HG02642 (cell line): ENCODE measurements around the gene PIANP.
"Not testable (repeated sequence)": the region's sequence is repeated elsewhere in the genome, so short reads cannot be mapped to it uniquely, and the experiment has no call there.

ENCODE experiments used
- ATAC-seq: cut with Tn5 transposase; IDR thresholded peaks from one replicate; pipeline ENCODE4 v1.9.1; 2021; ENCODE audit warnings: mild to moderate bottlenecking; ENCODE audit not compliant: unreplicated experiment, poor library complexity

The PIANP gene

DNA sequence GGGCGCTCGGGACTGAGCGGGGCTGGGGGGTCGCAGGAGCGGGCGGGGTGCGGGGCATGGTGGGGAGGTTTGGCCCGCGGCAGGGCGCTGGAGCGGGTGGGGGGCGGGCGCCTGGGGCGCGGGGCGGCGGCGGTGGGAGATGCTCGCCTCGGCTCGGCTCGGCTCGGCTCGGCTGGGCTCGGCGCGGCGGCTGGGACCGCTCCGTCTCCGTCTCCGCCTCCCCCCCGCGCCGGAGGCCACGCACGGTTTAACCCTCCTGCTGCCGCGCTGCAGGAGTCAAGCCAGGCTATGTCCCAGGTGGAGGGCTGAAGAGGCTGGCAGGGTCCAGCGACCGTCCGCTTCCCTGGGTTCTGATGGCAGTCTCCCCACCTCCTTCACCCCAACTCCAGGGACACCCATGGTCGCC lies at the start of gene PIANP:
Gene PIANP, minus strand, starts transcription at position 170 of the 406 bp plus-strand sequence. CDS start 2,754 bp downstream, outside the sequence.
- no peak for ATAC-seq

- no peak for ATAC-seq
Measured at GRCh38 chr12:6748761-6749160, 48.1 kb upstream of the PIANP start.

DNA sequence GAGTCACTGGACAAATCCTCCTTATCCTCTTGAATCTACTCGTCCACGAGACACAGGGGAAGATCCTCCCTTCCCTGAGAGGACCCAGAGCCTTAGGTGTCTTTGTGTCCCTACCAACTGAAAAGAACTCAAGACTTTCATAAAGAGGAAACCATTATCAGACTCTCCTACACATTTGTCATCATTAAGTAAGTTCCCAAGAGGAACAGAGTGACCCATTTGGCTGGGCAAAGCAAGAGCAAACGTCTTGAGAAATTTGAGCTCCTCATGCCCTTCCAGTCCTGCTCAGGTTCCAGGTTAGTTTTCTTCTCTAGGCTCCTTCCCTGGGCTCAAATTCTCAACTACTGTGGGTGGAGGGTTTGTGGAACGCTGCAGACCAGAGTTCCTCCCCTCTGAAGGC lies 46.6 kb upstream of the PIANP start:
- no peak for ATAC-seq

GRCh38 chr12:6745741-6746525 lies 45.3 kb upstream of the PIANP start:
- ATAC-seq, result no peak

GRCh38 chr12:6743300-6743699 lies 42.7 kb upstream of the PIANP start:
- ATAC-seq, result not testable (repeated sequence)

GRCh38 chr12:6742834-6743233 lies 42.2 kb upstream of the PIANP start:
- no peak for ATAC-seq

DNA sequence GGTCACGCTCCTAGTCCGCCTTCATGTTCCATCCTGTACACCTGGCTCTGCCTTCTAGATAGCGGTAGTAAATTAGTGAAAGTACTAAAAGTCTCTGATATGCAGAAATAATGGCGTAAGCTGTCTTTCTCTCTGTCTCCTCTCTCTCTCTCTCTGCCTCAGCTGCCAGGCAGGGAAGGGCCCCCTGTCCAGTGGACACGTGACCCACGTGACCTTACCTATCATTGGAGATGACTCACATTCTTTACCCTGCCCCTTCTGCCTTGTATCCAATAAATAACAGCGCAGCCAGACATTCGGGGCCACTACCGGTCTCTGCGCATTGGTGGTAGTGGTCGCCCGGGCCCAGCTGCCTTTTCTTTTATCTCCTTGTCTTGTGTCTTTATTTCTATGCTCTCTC lies 41.5 kb upstream of the PIANP start:
- ATAC-seq, result not testable (repeated sequence)

DNA sequence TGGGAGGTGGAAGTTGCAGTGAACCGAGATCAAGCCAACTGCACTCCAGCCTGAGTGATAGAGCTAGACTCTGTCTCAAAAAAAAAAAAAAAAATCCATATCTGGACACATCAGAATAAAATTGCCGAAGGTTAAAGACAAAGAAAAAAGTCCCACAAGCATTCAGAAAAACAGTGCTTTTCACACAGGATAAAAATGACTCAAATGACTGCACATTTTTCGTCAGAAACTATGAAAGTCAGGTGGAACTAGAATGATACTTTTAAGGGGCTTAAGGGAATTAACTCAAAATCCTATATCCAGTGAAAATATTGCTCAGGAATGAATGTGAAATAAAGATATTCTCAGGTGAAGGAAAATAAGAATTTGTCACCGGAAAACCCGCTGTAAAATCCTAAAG lies 36.1 kb upstream of the PIANP start:
- no peak for ATAC-seq

GRCh38 chr12:6735448-6736191 lies 35.0 kb upstream of the PIANP start:
- no peak for ATAC-seq

DNA sequence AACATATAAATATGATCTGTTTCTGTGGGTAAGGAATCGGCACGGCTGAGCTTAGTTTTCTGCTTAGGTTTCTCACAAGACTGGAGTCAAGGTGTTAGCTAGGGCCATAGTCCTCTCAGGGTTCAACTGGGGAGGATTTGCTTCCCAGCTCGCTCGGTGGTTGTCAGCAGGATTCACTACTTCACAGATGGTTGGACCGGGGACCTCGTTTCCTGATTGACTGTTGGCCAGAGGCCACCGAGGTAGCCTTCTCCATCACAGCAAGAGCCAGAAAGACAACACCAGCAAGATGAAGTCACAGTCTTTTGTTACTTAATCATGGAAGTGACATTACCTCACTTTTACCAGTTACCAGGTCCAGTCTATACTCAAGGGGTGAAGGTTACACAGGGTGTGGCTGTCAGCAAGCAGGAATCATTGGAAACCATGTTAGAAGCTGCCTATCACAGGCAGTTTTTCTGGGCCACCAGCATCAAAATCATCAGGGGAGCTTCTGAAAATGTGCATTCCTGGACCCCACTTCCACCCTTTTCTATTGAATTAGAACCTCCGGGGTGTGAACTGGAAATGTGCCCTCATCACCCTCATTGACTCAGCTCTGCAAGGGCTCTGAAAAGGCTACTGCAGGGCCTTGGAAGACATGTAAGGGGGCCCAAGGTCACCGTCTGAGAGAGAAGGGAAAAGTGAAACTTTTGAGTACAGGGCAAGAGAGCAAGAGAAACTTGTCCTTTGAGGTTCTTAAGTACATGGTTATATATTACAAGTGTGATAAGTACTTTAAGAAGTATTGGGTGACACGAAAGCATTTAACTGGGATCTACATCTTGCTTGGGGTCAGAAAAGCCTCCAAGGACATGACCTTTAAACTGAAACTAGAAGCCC lies 34.1 kb upstream of the PIANP start:
- no peak for ATAC-seq

- no peak for ATAC-seq
Measured at GRCh38 chr12:6730169-6730568, 29.6 kb upstream of the PIANP start.

DNA sequence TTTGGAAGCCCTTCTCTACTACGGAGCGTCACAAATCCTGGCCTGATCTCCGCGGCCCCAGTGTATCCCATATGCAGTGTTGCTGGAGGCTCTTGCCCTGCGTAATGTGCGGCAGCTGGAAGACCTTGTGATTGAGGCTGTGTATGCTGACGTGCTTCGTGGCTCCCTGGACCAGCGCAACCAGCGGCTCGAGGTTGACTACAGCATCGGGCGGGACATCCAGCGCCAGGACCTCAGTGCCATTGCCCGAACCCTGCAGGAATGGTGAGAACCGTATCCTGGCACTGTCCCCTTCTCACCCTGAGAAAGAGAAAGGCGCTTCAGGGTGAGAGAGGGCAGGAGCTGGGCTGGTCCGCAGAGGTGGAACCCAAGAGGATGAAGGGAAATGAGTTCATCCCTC lies 28.6 kb upstream of the PIANP start:
- no peak for ATAC-seq

GRCh38 chr12:6725350-6725749 lies 24.7 kb upstream of the PIANP start:
- no peak for ATAC-seq

DNA sequence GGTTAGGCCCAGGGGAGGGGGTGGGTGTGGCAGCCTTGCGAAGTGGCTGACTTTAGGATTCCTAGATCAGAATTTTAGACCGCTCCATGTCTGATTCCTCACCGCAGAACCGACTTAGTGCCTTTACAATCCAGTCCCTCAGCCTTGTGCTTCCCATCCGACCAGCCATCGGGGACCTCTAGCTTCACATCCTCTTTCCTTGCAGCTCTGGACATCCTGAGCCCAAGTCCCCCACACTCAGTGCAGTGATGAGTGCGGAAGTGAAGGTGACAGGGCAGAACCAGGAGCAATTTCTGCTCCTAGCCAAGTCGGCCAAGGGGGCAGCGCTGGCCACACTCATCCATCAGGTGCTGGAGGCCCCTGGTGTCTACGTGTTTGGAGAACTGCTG lies 23.8 kb upstream of the PIANP start:
- ATAC-seq, result peak; percentile 18

DNA sequence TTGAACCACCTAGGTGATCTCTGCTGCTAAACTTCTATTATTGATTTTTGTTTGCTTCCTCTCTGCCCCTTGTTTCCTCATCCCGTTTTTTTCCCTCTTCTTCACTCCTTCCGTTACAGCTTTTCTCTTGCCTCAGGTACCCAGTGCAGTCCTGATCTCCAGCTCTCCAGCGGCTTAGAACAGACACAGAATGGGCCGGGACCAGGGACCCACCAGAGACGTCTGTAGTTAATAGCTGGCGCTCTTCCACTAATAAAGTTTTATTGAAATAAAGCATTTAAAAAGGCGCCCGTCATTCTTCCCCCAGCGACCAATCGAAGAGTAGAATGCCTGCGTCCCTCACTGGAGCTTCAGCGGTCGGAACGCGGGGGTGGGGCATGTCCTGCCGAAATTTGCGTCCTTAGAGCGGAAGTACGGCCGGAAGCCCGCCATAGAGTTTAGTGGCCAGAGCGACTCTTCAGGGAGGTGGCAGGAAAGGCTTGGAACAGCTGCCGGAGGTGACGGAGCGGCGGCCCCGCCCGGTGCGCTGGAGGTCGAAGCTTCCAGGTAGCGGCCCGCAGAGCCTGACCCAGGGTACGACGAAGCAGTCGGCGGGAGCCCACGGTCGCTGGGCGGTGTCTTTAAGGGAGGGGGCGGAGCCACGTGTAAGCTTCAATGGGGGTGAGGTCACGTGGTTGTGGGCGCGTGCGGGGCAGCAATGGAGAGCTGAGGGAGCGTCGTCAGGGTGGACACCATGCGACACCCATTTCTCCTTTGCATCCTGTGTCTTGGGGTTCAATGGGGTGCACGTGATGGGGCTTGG lies 23.2 kb upstream of the PIANP start, which contains the start of gene COPS7A:
Gene COPS7A, plus strand, starts transcription at position 440 of the 802 bp plus-strand sequence. CDS start 611 bp downstream, outside the sequence.
- ATAC-seq, result peak; percentile 95

DNA sequence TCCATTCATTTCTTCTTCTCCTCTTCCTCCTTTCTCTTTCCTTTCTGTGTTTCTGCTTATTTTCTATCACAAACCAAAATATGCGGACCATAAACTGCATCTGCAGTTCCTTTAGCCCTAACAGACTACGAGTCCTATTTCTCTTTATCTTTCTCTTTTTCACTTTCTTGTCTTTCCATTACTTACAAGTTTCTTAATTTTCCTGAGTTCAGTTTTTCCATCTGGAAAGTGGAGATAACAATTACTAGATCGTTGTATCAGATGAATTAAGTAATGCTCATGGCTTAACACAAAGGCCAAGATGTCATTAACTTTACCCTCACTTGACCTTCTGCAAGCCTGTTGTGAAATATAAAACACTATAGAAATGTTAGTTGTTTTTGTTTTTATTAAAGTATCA lies 22.2 kb upstream of the PIANP start:
- ATAC-seq, result no peak

DNA sequence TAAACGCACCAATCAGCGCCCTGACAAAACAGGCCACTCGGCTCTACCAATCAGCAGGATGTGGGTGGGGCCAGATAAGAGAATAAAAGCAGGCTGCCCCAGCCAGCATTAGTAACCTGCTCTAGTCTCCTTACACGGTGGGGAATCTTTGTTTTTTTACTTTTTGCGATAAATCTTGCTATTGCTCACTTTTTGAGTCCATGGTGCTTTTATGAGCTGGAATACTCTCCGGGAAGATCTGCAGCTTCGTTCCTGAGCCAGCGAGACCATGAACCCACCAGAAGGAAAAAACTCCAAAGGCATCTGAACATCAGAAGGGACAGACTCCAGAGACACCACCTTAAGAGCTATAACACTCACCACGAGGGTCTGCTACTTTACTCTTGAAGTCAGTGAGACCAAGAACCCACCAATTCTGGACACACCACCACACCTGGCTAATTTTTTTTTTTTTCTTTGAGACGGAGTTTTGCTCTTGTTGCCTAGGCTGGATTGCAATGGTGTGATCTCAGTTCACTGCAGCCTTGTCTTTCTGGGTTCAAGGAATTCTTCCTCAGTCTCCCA lies 16.3 kb upstream of the PIANP start:
- no peak for ATAC-seq

DNA sequence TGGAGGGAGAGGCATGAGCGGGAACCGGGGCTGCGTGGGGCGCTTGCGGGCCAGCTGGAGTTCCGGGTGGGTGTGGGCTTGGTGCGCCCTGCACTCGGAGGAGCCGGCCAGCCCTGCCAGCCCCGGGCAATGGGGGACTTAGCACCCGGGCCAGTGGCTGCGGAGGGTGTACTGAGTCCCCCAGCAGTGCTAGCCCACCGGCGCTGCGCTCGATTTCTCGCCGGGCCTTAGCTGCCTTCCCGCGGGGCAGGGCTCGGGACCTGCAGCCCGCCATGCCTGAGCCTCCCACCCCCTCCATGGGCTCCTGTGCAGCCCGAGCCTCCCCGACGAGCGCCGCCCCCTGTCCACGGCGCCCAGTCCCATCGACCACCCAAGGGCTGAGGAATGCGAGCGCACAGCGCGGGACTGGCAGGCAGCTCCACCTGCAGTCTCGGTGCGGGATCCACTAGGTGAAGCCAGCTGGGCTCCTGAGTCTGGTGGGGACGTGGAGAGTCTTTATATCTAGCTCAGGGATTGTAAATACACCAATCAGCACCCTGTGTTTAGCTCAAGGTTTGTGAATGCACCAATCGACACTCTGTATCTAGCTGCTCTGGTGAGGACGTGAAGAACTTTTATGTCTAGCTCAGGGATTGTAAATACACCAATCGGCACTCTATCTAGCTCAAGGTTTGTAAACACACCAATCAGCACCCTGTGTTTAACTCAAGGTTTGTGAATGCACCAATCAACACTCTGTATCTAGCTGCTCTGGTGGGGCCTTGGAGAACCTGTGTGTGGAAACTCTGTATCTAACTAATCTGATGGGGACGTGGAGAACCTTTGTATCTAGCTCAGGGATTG lies 15.6 kb upstream of the PIANP start:
- not testable (repeated sequence) for ATAC-seq

GRCh38 chr12:6708960-6709394 lies 8.4 kb upstream of the PIANP start:
- no peak for ATAC-seq
